EL (cell line): ENCODE results near the gene ZMYND12.
"Not testable (repeated sequence)": the region's sequence is repeated elsewhere in the genome, so short reads cannot be mapped to it uniquely, and the experiment has no call there.

Experiments used
- DNase-seq: peaks from one replicate; pipeline ENCODE4 v3.0.0-alpha.2; 2016

The ZMYND12 gene

GRCh38 chr1:42456010-42456753 lies at the start of gene ZMYND12, which contains the start of gene PPCS:
ZMYND12 (minus strand) TSS chr1:42456022; CDS start chr1:42455997, 25 bp downstream.
PPCS (plus strand) TSS chr1:42456543; CDS start chr1:42456566, 23 bp downstream.
- DNase-seq, result peak; percentile 83

GRCh38 chr1:42504535-42505128 lies 48.8 kb upstream of the ZMYND12 start:
- no peak for DNase-seq

GRCh38 chr1:42502031-42502430 lies 46.2 kb upstream of the ZMYND12 start:
- DNase-seq, result not testable (repeated sequence)

- no peak for DNase-seq
These were observed 34.4 kb upstream of the ZMYND12 start for GRCh38 chr1:42490237-42490636.

- peak; percentile 90 for DNase-seq
These were observed 28.6 kb upstream of the ZMYND12 start for GRCh38 chr1:42484382-42484781.

- DNase-seq, result no peak
These were observed 26.9 kb upstream of the ZMYND12 start for GRCh38 chr1:42482635-42483153.

GRCh38 chr1:42480921-42481320 lies 25.1 kb upstream of the ZMYND12 start:
- peak; percentile 13 for DNase-seq

GRCh38 chr1:42479621-42480020 lies 23.8 kb upstream of the ZMYND12 start:
- peak; percentile 39 for DNase-seq

GRCh38 chr1:42477775-42478174 lies 22.0 kb upstream of the ZMYND12 start:
- no peak for DNase-seq

- not testable (repeated sequence) for DNase-seq
These were observed 21.5 kb upstream of the ZMYND12 start for GRCh38 chr1:42477354-42477753.

GRCh38 chr1:42476605-42477004 lies 20.8 kb upstream of the ZMYND12 start:
- DNase-seq, result no peak

- DNase-seq, result no peak
These were observed 13.9 kb upstream of the ZMYND12 start for GRCh38 chr1:42469727-42470126.

- no peak for DNase-seq
These were observed 10.2 kb upstream of the ZMYND12 start for GRCh38 chr1:42466030-42466429.

GRCh38 chr1:42463921-42464320 lies 8.1 kb upstream of the ZMYND12 start:
- DNase-seq, result no peak

GRCh38 chr1:42462828-42463763 lies 7.3 kb upstream of the ZMYND12 start, which contains the start of gene CCDC30:
CCDC30 (plus strand) TSS chr1:42463286; CDS start chr1:42480552, 17,266 bp downstream.
- DNase-seq, result peak; percentile 98

GRCh38 chr1:42461196-42461595 lies 5.4 kb upstream of the ZMYND12 start:
- no peak for DNase-seq

GRCh38 chr1:42456754-42457089 lies 900 bp upstream of the ZMYND12 start:
- peak; percentile 59 for DNase-seq

- no peak for DNase-seq
These were observed 1.4 kb downstream of the ZMYND12 start for GRCh38 chr1:42454403-42454802.

- peak; percentile 13 for DNase-seq
These were observed 2.4 kb downstream of the ZMYND12 start for GRCh38 chr1:42453386-42453785.

GRCh38 chr1:42450061-42450460 lies 5.8 kb downstream of the ZMYND12 start:
- no peak for DNase-seq

GRCh38 chr1:42449256-42449655 lies 6.6 kb downstream of the ZMYND12 start:
- no peak for DNase-seq

GRCh38 chr1:42442662-42443061 lies 13.2 kb downstream of the ZMYND12 start:
- DNase-seq, result no peak

GRCh38 chr1:42439940-42440339 lies 15.9 kb downstream of the ZMYND12 start:
- DNase-seq, result peak; percentile 69
